ENCODE data around the gene RACK1. TPM values are rescaled to one million over a fixed set of nuclear protein-coding genes. Genes with fewer than 3 reads are reported as not detected.

RACK1 gene
- polyA plus RNA-seq, 1 experiment = 8,520 TPM

DNA sequence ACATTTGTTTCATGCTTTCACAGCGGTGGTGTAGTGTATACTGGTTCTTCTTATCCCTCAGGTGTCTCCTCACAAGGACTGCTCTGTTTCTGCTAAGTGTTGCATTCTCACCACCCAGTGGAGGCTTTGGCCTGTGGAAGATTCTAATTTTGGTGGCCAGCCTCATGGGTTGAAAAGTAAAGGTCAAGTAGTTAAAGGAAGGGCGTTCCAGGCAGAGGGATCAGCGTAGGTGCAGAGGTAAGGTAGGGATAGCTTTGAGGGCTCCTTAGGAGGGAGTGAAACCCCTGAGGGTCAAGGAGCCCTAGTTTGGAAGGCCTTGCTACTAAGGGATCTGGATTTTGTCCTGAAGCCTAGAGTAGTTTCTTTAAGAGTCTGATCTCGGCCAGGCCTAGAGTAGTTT is 4.6 kb upstream of the RACK1 start:
- ChIA-PET CTCF (no interaction called here), POLR2A (no interaction called here)
- H3K27me3 ChIP-seq (ENCODE audit: control insufficient read depth, insufficient read depth, low read length) = no peaks in the 10 kb centered on the region
- H3K36me3 ChIP-seq (ENCODE audit: control insufficient read depth, insufficient read depth, low read length) = peaks cover 5% of the 10 kb centered on the region; the same call in 1 of the 2 replicates
- TF ChIP-seq, protein P1, sequence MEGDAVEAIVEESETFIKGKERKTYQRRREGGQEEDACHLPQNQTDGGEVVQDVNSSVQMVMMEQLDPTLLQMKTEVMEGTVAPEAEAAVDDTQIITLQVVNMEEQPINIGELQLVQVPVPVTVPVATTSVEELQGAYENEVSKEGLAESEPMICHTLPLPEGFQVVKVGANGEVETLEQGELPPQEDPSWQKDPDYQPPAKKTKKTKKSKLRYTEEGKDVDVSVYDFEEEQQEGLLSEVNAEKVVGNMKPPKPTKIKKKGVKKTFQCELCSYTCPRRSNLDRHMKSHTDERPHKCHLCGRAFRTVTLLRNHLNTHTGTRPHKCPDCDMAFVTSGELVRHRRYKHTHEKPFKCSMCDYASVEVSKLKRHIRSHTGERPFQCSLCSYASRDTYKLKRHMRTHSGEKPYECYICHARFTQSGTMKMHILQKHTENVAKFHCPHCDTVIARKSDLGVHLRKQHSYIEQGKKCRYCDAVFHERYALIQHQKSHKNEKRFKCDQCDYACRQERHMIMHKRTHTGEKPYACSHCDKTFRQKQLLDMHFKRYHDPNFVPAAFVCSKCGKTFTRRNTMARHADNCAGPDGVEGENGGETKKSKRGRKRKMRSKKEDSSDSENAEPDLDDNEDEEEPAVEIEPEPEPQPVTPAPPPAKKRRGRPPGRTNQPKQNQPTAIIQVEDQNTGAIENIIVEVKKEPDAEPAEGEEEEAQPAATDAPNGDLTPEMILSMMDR (IDR thresholded peaks at IDR 0.05; ENCODE audit: insufficient read depth, low read depth, low read length) = no peak
- peak overlapping the region; percentile 88 for H3K4me3 ChIP-seq (ENCODE audit: low read depth, low read length)
- no peak for DNase-seq (ENCODE audit: low read depth)

DNA sequence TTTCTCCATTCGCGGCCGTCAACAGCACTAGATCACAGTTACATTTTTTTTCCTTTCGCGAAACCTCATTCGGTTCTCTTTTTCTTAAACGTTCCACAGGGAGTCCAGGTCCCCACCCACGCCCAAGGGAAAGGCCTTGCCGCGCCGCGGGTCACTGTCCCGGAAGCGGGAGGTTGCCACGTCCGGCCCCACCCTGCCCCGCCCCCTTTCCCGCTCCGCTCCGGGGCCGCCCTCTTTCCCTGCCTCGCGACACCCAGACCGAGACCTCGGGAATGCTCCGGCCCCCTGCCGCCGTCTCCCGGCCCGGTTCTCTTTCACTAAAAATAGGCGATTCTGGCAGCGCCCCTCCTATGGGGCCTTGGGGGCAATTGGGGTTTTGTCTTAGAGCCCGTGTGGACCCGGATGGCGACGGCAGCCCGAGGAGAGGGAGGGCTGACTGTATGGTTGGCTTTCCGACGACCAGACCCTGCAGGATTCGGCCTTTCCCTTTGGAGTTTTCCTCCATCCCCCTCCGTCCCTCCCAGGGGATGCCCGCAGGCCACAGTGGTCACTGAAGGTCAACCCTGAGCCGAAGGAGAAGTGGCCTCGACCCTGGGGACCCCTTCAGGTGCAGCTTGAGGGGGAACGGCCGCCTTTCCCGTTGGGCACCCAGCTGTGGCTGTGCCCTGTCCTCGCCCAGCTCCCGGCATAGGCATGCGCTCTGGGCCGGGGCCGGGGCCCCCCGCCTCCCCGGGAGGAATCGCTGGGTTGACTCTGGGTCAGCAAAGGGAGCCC is 2.8 kb upstream of the RACK1 start:
- Histone ChIP-seq H3K4me3 (ENCODE audit: low read depth, low read length) (peak overlapping the region; percentile 88), H3K36me3 (ENCODE audit: control insufficient read depth, insufficient read depth, low read length) (peaks cover 8% of the 10 kb centered on the region), H3K27me3 (ENCODE audit: control insufficient read depth, insufficient read depth, low read length) (no peaks in the 10 kb centered on the region)
- TF ChIP-seq, protein P1 (IDR thresholded peaks at IDR 0.05; ENCODE audit: insufficient read depth, low read depth, low read length) = no peak; the same call in 1 of the 2 replicates
- peak; percentile 37 for DNase-seq (ENCODE audit: low read depth)
- ChIA-PET POLR2A (no interaction called here), CTCF (interaction anchor here (0.8 to 1.0 kb wide), 2 partner anchors 9 to 85 kb away, joined by 3 to 5 read pairs; no protein-coding TSS in a partner anchor)

DNA sequence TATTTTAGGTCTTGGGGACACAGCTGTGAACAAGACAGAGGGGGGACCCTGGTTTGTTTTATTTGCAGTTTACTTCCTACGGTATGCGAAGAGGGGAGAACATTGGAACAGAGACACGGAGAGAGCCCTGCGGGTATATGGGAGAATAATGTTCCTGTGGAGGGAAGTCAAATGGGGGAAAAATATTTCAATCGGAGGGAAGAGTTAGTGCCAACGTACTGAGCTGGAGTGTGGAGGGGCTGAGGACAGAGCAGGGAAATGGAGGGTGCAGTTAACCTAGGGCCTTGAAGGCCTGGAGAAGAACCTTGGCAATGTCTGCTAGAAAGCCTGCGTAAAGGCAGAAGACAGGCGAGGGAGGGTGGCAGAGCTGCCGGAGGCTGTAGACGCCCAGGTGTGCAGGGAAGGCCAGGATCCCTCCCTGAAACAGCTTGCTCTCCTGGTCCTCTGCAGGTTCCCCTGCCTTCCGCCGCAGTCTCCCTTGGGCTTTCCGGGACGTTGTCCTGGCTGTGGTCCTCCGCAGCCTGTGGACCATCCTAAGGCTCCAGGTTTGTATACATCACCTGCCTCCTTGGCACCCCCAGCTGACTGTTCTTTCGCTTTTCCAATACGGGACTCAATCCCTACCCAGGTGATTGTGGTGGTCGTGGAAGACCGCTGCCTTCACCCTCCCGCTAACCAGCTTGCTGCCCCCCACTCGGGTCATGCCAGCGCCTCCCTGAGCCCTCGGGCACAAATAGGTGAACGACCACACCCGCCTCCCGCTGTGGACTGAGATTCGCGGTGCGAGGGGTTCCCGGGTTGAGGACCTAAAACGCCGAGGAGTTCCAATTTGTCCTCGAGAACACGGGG is 1.9 kb upstream of the RACK1 start:
- Histone ChIP-seq H3K4me3 (ENCODE audit: low read depth, low read length) (peak overlapping the region; percentile 88), H3K27me3 (ENCODE audit: control insufficient read depth, insufficient read depth, low read length) (no peaks in the 10 kb centered on the region), H3K36me3 (ENCODE audit: control insufficient read depth, insufficient read depth, low read length) (peaks cover 9% of the 10 kb centered on the region)
- ChIA-PET CTCF (no interaction called here), POLR2A (interaction anchor here (0.6 kb wide), 1 partner anchor 22 kb away, joined by 10 read pairs; the partner anchor contains the start of gene TRIM41)
- no peak for DNase-seq (ENCODE audit: low read depth)
- TF ChIP-seq, protein P1 (IDR thresholded peaks at IDR 0.05; ENCODE audit: insufficient read depth, low read depth, low read length) = no peak

DNA sequence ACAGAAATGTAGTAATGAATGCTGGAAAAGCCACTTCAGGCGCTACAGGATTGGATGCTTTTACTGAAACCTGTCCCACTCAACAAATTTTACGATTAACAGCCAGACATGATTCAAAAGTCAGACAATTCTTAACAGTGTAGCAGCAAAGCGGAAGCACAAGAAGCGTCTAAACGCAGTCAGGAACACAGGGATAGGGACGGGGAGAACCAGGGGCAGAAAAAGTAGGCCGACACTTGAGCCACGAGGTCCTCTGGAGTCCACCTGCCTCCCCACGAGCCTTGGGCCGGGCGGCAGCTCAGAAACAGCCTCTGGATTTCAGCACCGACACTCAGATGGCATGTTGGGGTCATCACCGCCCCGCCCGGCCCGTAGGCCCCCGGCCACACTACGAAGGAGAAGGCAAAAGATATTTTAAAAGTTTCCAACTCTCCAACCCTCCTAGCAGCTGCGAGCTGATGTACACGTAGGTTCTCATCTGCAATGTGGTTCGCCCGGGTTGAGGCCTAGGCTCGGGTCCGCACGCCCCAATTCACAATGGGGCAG is 615 bp downstream of the RACK1 start:
- Histone ChIP-seq H3K27me3 (ENCODE audit: control insufficient read depth, insufficient read depth, low read length) (no peaks in the 10 kb centered on the region), H3K36me3 (ENCODE audit: control insufficient read depth, insufficient read depth, low read length) (peaks cover 20% of the 10 kb centered on the region), H3K4me3 (ENCODE audit: low read depth, low read length) (peak overlapping the region; percentile 80)
- ChIA-PET POLR2A (interaction anchor here (0.6 kb wide), 2 partner anchors 46 to 58 kb away, joined by 3 to 5 read pairs; no protein-coding TSS in a partner anchor), CTCF (no interaction called here)
- no peak for DNase-seq (ENCODE audit: low read depth)
- TF ChIP-seq, protein P1 (IDR thresholded peaks at IDR 0.05; ENCODE audit: insufficient read depth, low read depth, low read length) = no peak

- peak overlapping the region; percentile 80 for H3K4me3 ChIP-seq (ENCODE audit: low read depth, low read length)
- peaks cover 29% of the 10 kb centered on the region for H3K36me3 ChIP-seq (ENCODE audit: control insufficient read depth, insufficient read depth, low read length)
- TF ChIP-seq, protein P1 (IDR thresholded peaks at IDR 0.05; ENCODE audit: insufficient read depth, low read depth, low read length) = no peak
- ChIA-PET CTCF (no interaction called here), POLR2A (no interaction called here)
- no peaks in the 10 kb centered on the region for H3K27me3 ChIP-seq (ENCODE audit: control insufficient read depth, insufficient read depth, low read length)
- no peak for DNase-seq (ENCODE audit: low read depth)
Observed at GRCh38 chr5:181242031-181242451, 1.7 kb downstream of the RACK1 start.
